ENCODE results near the gene AFAP1.

Gene AFAP1

DNA sequence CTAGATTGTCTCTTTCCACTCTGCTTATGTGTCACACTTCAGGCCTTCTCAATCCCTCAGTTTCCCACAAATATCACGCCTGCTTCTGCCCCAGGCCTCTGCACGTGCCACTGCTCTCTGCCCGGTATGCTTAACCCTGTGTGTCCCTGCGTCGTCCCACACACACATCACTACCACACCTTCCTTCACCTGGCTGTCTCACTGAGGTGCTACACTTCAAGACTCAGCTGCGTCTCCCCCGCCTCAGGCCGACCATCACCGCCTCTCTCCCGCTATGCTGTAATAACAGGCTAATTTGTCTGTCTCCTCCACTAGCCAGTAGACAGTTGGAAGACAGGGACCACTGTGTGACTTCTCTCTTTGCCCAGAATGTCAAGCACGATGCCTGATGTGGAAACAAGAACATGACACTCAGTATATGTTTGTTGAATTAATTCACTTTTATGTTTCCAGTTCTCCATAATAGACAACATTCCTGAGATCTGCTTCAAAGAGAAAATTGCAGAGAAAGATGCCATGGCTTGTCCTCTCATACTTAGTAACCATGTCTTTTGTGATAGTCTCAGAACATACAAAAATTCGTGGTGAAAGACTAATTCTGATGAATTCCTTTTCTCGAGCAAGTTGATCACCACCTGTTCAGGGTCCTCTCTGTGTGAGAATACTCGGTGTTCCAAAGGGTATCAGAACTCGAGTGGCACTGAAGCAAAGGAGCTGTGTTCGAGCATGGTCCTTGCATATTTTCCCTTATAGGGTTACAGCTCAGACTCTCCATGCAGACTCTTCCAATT lies 54.2 kb downstream of the AFAP1 start:
- no peak for TF ChIP-seq JUND (IDR thresholded peaks at IDR 0.05; ENCODE audit: low read depth)
- in situ Hi-C loops (cut with HindIII; ENCODE audit: low pct_unique_long_range_greater_than_20kb, low sequenced_read_pairs): no loop called here
- no peak for DNase-seq (ENCODE audit: low read depth in 1 of 2, low spot score in 1 of 2)

DNA sequence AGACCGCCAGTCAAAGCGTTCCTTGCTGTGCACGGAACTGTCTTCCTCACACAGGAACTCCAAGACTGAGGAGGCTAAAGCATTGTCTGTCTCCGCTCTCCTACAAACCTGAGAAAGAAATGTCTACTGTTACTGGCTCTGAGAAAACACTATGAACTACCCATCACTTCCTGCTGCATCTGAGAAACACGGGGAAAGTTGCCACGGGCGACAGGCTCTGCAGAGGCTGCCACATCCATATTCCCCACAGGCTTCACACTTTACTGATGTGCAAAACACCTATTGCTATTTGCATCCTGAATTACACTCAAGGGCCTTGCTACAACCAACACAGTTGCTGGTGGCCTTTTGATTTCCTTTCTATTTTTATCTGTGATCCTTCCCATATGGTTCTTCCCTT lies 59.0 kb downstream of the AFAP1 start:
- in situ Hi-C loops (cut with HindIII; ENCODE audit: low pct_unique_long_range_greater_than_20kb, low sequenced_read_pairs): no loop called here
- no peak for TF ChIP-seq JUND (IDR thresholded peaks at IDR 0.05; ENCODE audit: low read depth)

DNA sequence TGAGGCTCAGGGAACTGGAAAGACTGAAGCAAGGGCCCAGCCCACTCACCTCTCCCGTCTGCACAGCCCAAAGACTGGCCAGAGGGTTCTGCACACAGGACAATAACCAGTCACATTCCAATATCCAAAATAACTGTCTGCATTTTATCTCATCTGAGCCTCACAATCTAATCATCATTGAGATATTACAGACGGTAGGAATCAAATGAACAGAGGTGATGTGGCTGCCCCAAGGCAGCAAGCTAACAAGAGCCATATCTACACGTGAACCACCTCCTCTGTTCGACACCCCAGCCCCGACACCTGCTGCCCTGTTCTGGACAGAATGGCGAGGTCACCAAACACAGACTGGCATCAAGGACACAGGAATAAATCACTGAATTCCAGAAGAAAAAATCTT lies 60.5 kb downstream of the AFAP1 start:
- no peak for DNase-seq (ENCODE audit: low read depth in 1 of 2, low spot score in 1 of 2)
- no peak for TF ChIP-seq JUND (IDR thresholded peaks at IDR 0.05; ENCODE audit: low read depth)
- in situ Hi-C loops (cut with HindIII; ENCODE audit: low pct_unique_long_range_greater_than_20kb, low sequenced_read_pairs): no loop called here

More for the DNA sequence above, 59.0 kb downstream of the AFAP1 start:
- DNase-seq (ENCODE audit: low read depth in 1 of 2, low spot score in 1 of 2): no peak

DNA sequence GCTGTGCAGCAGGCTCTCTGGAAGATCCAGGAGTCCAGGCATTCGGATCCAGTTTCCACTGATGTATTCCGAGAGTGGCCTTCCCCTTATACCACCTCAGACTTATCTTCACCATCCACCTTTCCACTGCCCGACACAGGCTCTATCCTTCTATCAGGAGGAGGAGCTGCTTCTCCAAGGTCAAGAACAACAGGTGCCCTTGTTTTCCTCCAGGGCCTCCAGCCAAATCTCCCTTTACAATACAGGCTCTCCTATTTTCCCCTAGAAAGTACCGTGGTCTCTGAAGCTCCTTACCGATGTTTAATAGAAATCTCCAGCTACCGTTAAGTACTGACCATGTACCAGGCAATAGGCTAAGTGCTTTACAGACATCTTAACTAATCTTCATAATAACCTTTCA lies 61.3 kb downstream of the AFAP1 start:
- in situ Hi-C loops (cut with HindIII; ENCODE audit: low pct_unique_long_range_greater_than_20kb, low sequenced_read_pairs): no loop called here
- no peak for DNase-seq (ENCODE audit: low read depth in 1 of 2, low spot score in 1 of 2)
- TF ChIP-seq JUND (IDR thresholded peaks at IDR 0.05; ENCODE audit: low read depth): no peak

DNA sequence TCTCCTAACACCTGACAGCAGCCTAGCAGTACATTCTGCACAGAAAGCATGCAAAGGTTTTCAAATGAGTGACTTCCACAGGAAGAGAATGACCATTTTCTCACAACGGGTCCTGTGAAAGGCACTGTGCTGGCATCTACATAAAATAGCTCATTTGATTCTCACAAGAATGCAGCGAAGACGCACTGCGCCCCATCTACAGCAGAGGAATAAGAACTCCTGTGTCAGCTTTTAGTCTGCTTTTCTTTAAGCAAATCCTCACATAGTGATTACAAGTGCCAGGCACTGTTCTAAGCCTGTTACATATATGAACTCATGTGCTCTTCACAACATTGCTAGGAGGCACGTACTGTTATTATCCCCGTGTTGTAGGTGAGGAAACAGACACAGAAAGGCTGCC lies 62.5 kb downstream of the AFAP1 start:
- in situ Hi-C loops (cut with HindIII; ENCODE audit: low pct_unique_long_range_greater_than_20kb, low sequenced_read_pairs): no loop called here
- TF ChIP-seq JUND (IDR thresholded peaks at IDR 0.05; ENCODE audit: low read depth): no peak
- DNase-seq (ENCODE audit: low read depth in 1 of 2, low spot score in 1 of 2): no peak

DNA sequence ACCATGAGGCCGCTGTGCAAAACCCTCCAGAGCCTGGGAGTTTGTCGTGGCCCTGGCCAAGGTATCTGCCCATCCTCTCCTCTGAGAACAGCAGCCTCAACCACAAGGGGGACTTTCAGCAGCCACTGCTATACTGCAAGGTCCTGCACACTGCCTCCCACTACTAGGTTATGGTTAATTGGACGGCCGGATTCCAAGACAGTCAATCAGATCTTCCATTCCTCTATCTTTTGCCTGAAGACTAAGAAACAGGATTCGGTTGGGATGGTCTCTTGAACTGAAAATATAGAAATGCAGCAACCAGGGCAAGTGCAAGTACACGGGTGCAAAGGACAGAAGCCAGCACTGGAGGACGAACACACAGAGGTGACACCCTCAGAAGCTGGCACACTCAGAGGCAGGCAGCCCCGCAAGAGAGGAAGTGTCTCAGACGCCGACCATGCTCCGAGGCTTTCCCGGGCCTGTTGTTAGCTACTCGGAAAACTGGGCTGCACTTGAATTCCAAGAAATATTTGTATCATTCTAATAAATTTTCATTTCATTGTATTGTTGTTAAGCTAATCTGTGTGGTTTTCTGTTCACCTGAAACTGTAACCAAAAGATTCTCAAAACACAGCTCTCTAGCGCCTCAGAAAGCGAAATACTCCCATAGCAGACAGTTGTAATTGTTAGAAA lies 63.3 kb downstream of the AFAP1 start:
- in situ Hi-C loops (cut with HindIII; ENCODE audit: low pct_unique_long_range_greater_than_20kb, low sequenced_read_pairs): no loop called here
- no peak for TF ChIP-seq JUND (IDR thresholded peaks at IDR 0.05; ENCODE audit: low read depth)
- peak in 1 of 2 experiments; percentile 3 for DNase-seq (ENCODE audit: low read depth in 1 of 2, low spot score in 1 of 2)

DNA sequence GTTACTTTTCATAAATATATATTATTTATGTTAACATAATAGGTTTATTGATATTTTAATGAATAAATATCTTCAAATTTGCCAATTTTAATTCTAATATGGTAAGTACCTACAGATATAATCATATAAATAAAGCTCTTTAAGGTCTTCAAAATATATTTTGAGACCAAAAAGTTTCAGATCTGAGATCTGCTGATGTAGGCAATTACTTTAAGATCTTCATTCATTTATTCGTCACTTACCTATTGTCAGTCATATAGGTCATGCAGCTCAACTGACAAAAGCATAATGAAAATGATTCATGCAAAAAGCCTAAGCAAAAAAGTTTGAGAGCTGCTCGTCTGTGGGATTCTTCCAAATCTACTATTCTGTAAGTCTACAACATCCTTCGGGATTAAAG lies 64.8 kb downstream of the AFAP1 start:
- no peak for TF ChIP-seq JUND (IDR thresholded peaks at IDR 0.05; ENCODE audit: low read depth)
- DNase-seq (ENCODE audit: low read depth in 1 of 2, low spot score in 1 of 2): no peak
- in situ Hi-C loops (cut with HindIII; ENCODE audit: low pct_unique_long_range_greater_than_20kb, low sequenced_read_pairs): no loop called here

DNA sequence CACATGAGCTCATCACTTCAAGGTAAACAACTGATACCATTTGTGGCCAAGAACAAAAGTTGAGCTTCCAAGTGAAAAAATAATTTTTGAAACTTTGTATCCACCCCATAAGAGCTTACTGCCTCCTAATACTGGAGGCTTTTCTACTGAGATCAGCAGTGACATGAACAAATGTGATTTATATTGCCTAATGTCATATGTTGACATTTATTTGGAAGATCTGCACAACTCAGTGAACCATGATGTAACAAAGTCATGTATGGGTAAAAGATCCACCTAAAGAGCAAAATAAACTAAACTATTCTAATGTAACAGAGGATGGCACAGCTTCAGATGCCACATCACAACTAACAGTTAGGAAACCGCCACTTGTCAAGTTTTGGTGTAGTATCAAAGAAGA lies 65.8 kb downstream of the AFAP1 start:
- no peak for TF ChIP-seq JUND (IDR thresholded peaks at IDR 0.05; ENCODE audit: low read depth)
- DNase-seq (ENCODE audit: low read depth in 1 of 2, low spot score in 1 of 2): no peak
- in situ Hi-C loops (cut with HindIII; ENCODE audit: low pct_unique_long_range_greater_than_20kb, low sequenced_read_pairs): no loop called here

DNA sequence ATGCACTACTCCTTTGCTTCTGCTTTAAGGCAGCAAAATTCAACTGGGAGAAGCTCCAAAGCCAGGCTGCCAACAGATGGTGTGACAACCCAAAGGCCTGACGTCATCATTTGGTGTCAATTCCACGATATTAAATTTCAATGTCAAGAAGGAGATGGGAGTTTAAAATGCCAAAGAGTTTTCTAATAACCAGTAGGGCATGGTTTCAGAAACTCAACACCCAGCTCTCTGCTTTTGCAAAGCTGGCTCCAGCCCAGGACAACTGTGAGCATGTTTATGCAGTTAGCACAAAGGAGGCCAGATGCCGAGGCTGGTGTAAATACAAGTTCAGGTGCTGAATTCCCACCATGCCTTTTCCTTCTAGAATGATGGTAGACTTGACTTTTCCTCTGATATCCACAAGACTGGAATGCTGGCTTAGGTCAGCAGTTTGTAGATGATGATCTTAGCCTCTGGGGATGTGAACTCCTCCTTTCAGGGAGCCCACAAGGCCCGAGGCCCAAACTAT lies 67.3 kb downstream of the AFAP1 start:
- no peak for TF ChIP-seq JUND (IDR thresholded peaks at IDR 0.05; ENCODE audit: low read depth)
- in situ Hi-C loops (cut with HindIII; ENCODE audit: low pct_unique_long_range_greater_than_20kb, low sequenced_read_pairs): no loop called here
- DNase-seq (ENCODE audit: low read depth in 1 of 2, low spot score in 1 of 2): peak in 1 of 2 experiments; percentile 33

DNA sequence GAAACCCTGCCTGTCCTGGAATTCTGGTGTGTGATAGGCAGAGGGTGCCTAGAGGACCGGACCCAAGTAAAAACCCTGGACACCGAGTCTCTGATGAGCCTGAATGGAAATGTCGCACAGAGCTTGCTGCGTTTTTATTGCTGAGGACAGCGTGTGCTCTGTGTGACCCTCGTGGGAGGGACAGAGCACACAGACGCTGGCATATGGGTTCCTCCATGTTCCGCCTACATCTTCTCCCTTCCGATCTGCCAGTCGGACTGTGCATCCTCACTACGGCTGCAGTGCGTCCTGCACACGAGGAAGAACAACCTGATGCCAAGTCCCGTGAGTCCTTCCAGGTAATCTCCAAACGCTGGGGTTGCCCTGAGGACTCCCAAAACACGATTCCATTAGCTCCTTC lies 68.3 kb downstream of the AFAP1 start:
- no peak for TF ChIP-seq JUND (IDR thresholded peaks at IDR 0.05; ENCODE audit: low read depth)
- DNase-seq (ENCODE audit: low read depth in 1 of 2, low spot score in 1 of 2): no peak
- in situ Hi-C loops (cut with HindIII; ENCODE audit: low pct_unique_long_range_greater_than_20kb, low sequenced_read_pairs): no loop called here

DNA sequence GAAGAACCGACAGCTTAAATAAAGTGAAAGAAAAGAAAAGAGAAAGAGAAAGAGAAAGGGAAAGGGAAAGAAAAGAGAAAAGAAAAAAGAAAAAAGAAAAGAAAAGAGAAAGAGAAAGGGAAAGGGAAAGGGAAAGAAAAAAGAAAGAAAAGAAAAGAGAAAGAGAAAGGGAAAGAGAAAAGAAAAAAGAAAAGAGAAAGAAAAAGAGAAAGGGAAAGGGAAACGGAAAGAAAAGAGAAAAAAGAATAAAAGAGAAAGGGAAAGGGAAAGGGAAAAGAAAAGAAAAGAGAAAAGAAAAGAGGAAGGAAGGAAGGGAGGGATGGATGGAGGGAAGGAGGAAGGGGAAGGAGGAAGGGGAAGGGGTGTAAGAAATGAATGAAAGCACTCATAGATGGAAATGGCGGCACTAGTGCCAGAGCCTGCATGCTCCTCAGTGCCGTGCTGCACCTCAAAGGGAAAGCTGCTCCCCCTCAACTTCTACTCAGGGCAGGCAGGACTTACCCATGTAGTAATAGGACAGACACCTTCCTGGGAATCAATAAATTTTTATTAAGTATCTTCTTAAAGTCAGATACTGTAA lies 70.7 kb downstream of the AFAP1 start:
- no peak for DNase-seq (ENCODE audit: low read depth in 1 of 2, low spot score in 1 of 2)
- in situ Hi-C loops (cut with HindIII; ENCODE audit: low pct_unique_long_range_greater_than_20kb, low sequenced_read_pairs): no loop called here
- no peak for TF ChIP-seq JUND (IDR thresholded peaks at IDR 0.05; ENCODE audit: low read depth)

DNA sequence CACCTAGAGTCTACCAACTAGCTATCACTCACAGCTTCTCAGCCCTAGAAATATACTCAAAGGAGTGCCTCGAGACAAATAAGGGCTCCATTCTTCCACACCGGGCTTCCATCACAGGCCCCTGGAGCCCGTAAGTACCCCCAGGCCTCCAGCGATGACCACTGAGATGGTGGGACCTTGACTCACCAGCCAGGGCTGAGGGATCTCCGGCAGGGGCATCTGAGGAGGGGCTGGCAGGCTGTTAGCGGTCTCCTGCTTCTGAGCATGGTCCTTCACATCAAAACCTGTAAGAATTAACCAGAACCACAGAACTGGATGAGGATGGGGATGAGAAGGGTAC lies 71.3 kb downstream of the AFAP1 start:
- in situ Hi-C loops (cut with HindIII; ENCODE audit: low pct_unique_long_range_greater_than_20kb, low sequenced_read_pairs): no loop called here
- DNase-seq (ENCODE audit: low read depth in 1 of 2, low spot score in 1 of 2): no peak
- no peak for TF ChIP-seq JUND (IDR thresholded peaks at IDR 0.05; ENCODE audit: low read depth)

All from T47D (cell line).